Activated CD8-positive, alpha-beta T cell treated with anti-CD3 and anti-CD28 coated beads, Interleukin-2, amount 10 ng/mL, durations not matched to agents 7 days and 5 days (primary cell): ENCODE data around the gene KDR. TPM values are rescaled to one million over a fixed set of nuclear protein-coding genes. Genes with fewer than 3 reads are reported as not detected.

Experiments used
- ATAC-seq: fragments of 150-1000 bp; cut with Tn5 transposase; one replicate; pipeline ENCODE4 v1.10.0; 2021; ENCODE audit warnings: moderate library complexity
- CTCF ChIA-PET: fragments of 350-600 bp; sonication (Branson Sonifier 250); formaldehyde crosslinking; loops from one replicate; lab custom pipeline; 2021; ENCODE audit warnings: antibody characterized with exemption; lab: Charles Lee
- POLR2A ChIA-PET: fragments of 350-600 bp; sonication (Branson Sonifier 250); formaldehyde crosslinking; loops from one replicate; lab custom pipeline; 2021; ENCODE audit warnings: antibody characterized with exemption; lab: Charles Lee
- DNase-seq: peaks from one replicate; pipeline ENCODE4 v3.0.0-alpha.2; 2020
- H3K27ac Mint-ChIP-seq: one replicate; pipeline ENCODE4 v1.8.0; 2021; ENCODE audit warnings: mild to moderate bottlenecking, mixed read lengths
- H3K27me3 Mint-ChIP-seq: one replicate; pipeline ENCODE4 v1.8.0; 2021; ENCODE audit warnings: low read depth, mixed read lengths
- H3K36me3 Mint-ChIP-seq: one replicate; pipeline ENCODE4 v1.8.0; 2021; ENCODE audit warnings: low read depth, mixed read lengths
- H3K4me1 Mint-ChIP-seq: one replicate; pipeline ENCODE4 v1.8.0; 2021; ENCODE audit warnings: low read depth, mixed read lengths
- H3K4me3 Mint-ChIP-seq: one replicate; pipeline ENCODE4 v1.8.0; 2021; ENCODE audit warnings: mild to moderate bottlenecking, mixed read lengths
- H3K9me3 Mint-ChIP-seq: one replicate; pipeline ENCODE4 v1.8.0; 2022; ENCODE audit warnings: mixed read lengths; ENCODE audit not compliant: insufficient read depth
- total RNA-seq, 2 experiments: library from RNA; stranded (reverse); gene quantifications; one replicate each; pipeline ENCODE4 v1.2.3, GENCODE V29; 2021

The KDR gene
- total RNA-seq, 2 experiments from 2014 or later, result not detected

GRCh38 chr4:55143858-55144257, 18.5 kb upstream of the KDR start:
- Mint-ChIP-seq H3K27ac (no peak overlapping the region), H3K4me1 (no peaks in the 10 kb centered on the region), H3K9me3 (no peaks in the 10 kb centered on the region), H3K4me3 (no peak overlapping the region), H3K27me3 (peaks cover 7% of the 10 kb centered on the region), H3K36me3 (no peaks in the 10 kb centered on the region)
- ATAC-seq (no peak), DNase-seq (no peak)
- ChIA-PET POLR2A (no interaction called here), CTCF (no interaction called here)

GRCh38 chr4:55138367-55138766, 13.0 kb upstream of the KDR start:
- Mint-ChIP-seq H3K9me3 (no peaks in the 10 kb centered on the region), H3K36me3 (no peaks in the 10 kb centered on the region), H3K27me3 (peaks cover 2% of the 10 kb centered on the region), H3K27ac (no peak overlapping the region), H3K4me3 (no peak overlapping the region), H3K4me1 (no peaks in the 10 kb centered on the region)
- CTCF ChIA-PET, result no interaction called here
- ATAC-seq (no peak), DNase-seq (no peak)
- POLR2A ChIA-PET, result no interaction called here

GRCh38 chr4:55136634-55137033, 11.2 kb upstream of the KDR start:
- no peak for DNase-seq
- Mint-ChIP-seq H3K27ac (no peak overlapping the region), H3K9me3 (no peaks in the 10 kb centered on the region), H3K27me3 (peaks cover 2% of the 10 kb centered on the region), H3K4me3 (no peak overlapping the region), H3K4me1 (no peaks in the 10 kb centered on the region), H3K36me3 (no peaks in the 10 kb centered on the region)
- POLR2A ChIA-PET, result no interaction called here
- CTCF ChIA-PET, result no interaction called here
- ATAC-seq, result no peak

- ATAC-seq, result no peak
- no peak overlapping the region for H3K27ac Mint-ChIP-seq
- peaks cover 2% of the 10 kb centered on the region for H3K27me3 Mint-ChIP-seq
- POLR2A ChIA-PET, result no interaction called here
- no peaks in the 10 kb centered on the region for H3K9me3 Mint-ChIP-seq
- no peaks in the 10 kb centered on the region for H3K4me1 Mint-ChIP-seq
- no peaks in the 10 kb centered on the region for H3K36me3 Mint-ChIP-seq
- CTCF ChIA-PET, result no interaction called here
- no peak overlapping the region for H3K4me3 Mint-ChIP-seq
- DNase-seq, result no peak
These were observed 8.6 kb upstream of the KDR start for GRCh38 chr4:55133951-55134350.

- POLR2A ChIA-PET, result no interaction called here
- no peak overlapping the region for H3K4me3 Mint-ChIP-seq
- no peak for ATAC-seq
- no peaks in the 10 kb centered on the region for H3K4me1 Mint-ChIP-seq
- peaks cover 6% of the 10 kb centered on the region for H3K27me3 Mint-ChIP-seq
- no peak overlapping the region for H3K27ac Mint-ChIP-seq
- H3K9me3 Mint-ChIP-seq, result no peaks in the 10 kb centered on the region
- no peaks in the 10 kb centered on the region for H3K36me3 Mint-ChIP-seq
- DNase-seq, result no peak
- CTCF ChIA-PET, result no interaction called here
These were observed 7.4 kb upstream of the KDR start for GRCh38 chr4:55132775-55133174.

- CTCF ChIA-PET, result no interaction called here
- peaks cover 7% of the 10 kb centered on the region for H3K4me1 Mint-ChIP-seq
- H3K27ac Mint-ChIP-seq, result no peak overlapping the region
- POLR2A ChIA-PET, result no interaction called here
- no peak overlapping the region for H3K4me3 Mint-ChIP-seq
- DNase-seq, result no peak
- no peak for ATAC-seq
- H3K9me3 Mint-ChIP-seq, result no peaks in the 10 kb centered on the region
- peaks cover 32% of the 10 kb centered on the region for H3K27me3 Mint-ChIP-seq
- H3K36me3 Mint-ChIP-seq, result no peaks in the 10 kb centered on the region
These were observed 2.1 kb upstream of the KDR start for GRCh38 chr4:55127521-55127920.

GRCh38 chr4:55127053-55127452, 1.7 kb upstream of the KDR start:
- ChIA-PET CTCF (no interaction called here), POLR2A (no interaction called here)
- Mint-ChIP-seq H3K4me1 (peaks cover 7% of the 10 kb centered on the region), H3K36me3 (no peaks in the 10 kb centered on the region), H3K9me3 (no peaks in the 10 kb centered on the region), H3K27ac (no peak overlapping the region), H3K27me3 (peaks cover 35% of the 10 kb centered on the region), H3K4me3 (no peak overlapping the region)
- no peak for DNase-seq
- no peak for ATAC-seq

GRCh38 chr4:55125763-55126541, 557 bp upstream of the KDR start:
- Mint-ChIP-seq H3K9me3 (no peaks in the 10 kb centered on the region), H3K27me3 (peaks cover 37% of the 10 kb centered on the region), H3K4me3 (peak overlapping the region; percentile 25), H3K4me1 (peaks cover 7% of the 10 kb centered on the region), H3K27ac (no peak overlapping the region), H3K36me3 (no peaks in the 10 kb centered on the region)
- no peak for ATAC-seq
- POLR2A ChIA-PET, result no interaction called here
- CTCF ChIA-PET, result no interaction called here
- DNase-seq, result no peak

- CTCF ChIA-PET, result no interaction called here
- no peaks in the 10 kb centered on the region for H3K9me3 Mint-ChIP-seq
These were observed 896 bp downstream of the KDR start for GRCh38 chr4:55124322-55125076.

GRCh38 chr4:55123791-55124190, 1.6 kb downstream of the KDR start:
- no peak for DNase-seq
- no peak for ATAC-seq
- Mint-ChIP-seq H3K27me3 (peaks cover 40% of the 10 kb centered on the region), H3K27ac (no peak overlapping the region), H3K4me1 (peaks cover 7% of the 10 kb centered on the region), H3K9me3 (no peaks in the 10 kb centered on the region), H3K4me3 (no peak overlapping the region), H3K36me3 (no peaks in the 10 kb centered on the region)
- ChIA-PET POLR2A (no interaction called here), CTCF (no interaction called here)

More at GRCh38 chr4:55124322-55125076, 896 bp downstream of the KDR start:
- peaks cover 38% of the 10 kb centered on the region for H3K27me3 Mint-ChIP-seq
- no peak overlapping the region for H3K4me3 Mint-ChIP-seq
- DNase-seq, result no peak
- ATAC-seq, result no peak
- H3K4me1 Mint-ChIP-seq, result peaks cover 7% of the 10 kb centered on the region
- H3K36me3 Mint-ChIP-seq, result no peaks in the 10 kb centered on the region
- POLR2A ChIA-PET, result no interaction called here
- H3K27ac Mint-ChIP-seq, result no peak overlapping the region

GRCh38 chr4:55122235-55122634, 3.2 kb downstream of the KDR start:
- H3K27me3 Mint-ChIP-seq, result peaks cover 32% of the 10 kb centered on the region
- no peak overlapping the region for H3K4me3 Mint-ChIP-seq
- no peaks in the 10 kb centered on the region for H3K36me3 Mint-ChIP-seq
- no peaks in the 10 kb centered on the region for H3K9me3 Mint-ChIP-seq
- no peak overlapping the region for H3K27ac Mint-ChIP-seq
- ChIA-PET CTCF (no interaction called here), POLR2A (no interaction called here)
- ATAC-seq (no peak), DNase-seq (no peak)
- H3K4me1 Mint-ChIP-seq, result peaks cover 7% of the 10 kb centered on the region

GRCh38 chr4:55121246-55121645, 4.1 kb downstream of the KDR start:
- H3K9me3 Mint-ChIP-seq, result no peaks in the 10 kb centered on the region
- no peak overlapping the region for H3K27ac Mint-ChIP-seq
- no peak overlapping the region for H3K4me3 Mint-ChIP-seq
- ChIA-PET CTCF (no interaction called here), POLR2A (no interaction called here)
- no peaks in the 10 kb centered on the region for H3K36me3 Mint-ChIP-seq
- ATAC-seq (no peak), DNase-seq (no peak)
- H3K4me1 Mint-ChIP-seq, result peaks cover 5% of the 10 kb centered on the region
- H3K27me3 Mint-ChIP-seq, result peaks cover 28% of the 10 kb centered on the region
